HL-60 (cell line): ENCODE data around the gene PRPF18.

ENCODE experiments used
- GABPA ChIP-seq: IDR thresholded peaks from 2 replicates; pipeline ENCODE4 v1.6.1; 2012; ENCODE audit warnings: low read depth
- POLR2AphosphoS5 ChIP-seq: IDR thresholded peaks from 2 replicates; pipeline ENCODE4 v1.6.1; 2012; ENCODE audit warnings: low read depth
- TF ChIP-seq, protein P1 (sequence below): IDR thresholded peaks from one replicate; pipeline ENCODE4 v1.5.1; 2011; ENCODE audit warnings: low read length, control low read depth, inconsistent platforms; ENCODE audit not compliant: insufficient read depth
- TF ChIP-seq, protein P2 (sequence below): IDR thresholded peaks from 2 replicates; pipeline ENCODE4 v1.6.1; 2012; ENCODE audit warnings: low read depth; ENCODE audit not compliant: insufficient replicate concordance

DNA sequence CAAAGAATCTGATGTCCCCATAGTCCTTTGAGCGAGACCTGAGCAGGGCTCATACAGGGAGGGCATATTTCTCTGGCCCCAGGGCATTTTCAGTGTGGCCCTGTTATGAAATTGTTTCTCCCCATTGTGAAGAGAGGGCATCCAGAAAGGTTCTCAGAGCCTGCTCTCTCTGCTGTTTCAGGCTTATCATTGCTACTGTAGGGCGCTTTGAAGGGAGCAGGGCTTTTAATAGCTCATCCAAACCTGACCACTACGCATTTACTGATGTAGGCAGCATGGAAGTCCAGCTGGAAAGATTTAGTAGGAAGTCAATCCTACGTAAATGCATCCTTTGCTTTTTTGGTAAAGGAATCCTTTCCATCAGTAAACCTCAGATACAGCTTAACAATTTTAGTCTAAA is 68.1 kb downstream of the PRPF18 start:
- TF ChIP-seq, protein P1, sequence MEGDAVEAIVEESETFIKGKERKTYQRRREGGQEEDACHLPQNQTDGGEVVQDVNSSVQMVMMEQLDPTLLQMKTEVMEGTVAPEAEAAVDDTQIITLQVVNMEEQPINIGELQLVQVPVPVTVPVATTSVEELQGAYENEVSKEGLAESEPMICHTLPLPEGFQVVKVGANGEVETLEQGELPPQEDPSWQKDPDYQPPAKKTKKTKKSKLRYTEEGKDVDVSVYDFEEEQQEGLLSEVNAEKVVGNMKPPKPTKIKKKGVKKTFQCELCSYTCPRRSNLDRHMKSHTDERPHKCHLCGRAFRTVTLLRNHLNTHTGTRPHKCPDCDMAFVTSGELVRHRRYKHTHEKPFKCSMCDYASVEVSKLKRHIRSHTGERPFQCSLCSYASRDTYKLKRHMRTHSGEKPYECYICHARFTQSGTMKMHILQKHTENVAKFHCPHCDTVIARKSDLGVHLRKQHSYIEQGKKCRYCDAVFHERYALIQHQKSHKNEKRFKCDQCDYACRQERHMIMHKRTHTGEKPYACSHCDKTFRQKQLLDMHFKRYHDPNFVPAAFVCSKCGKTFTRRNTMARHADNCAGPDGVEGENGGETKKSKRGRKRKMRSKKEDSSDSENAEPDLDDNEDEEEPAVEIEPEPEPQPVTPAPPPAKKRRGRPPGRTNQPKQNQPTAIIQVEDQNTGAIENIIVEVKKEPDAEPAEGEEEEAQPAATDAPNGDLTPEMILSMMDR, result no peak
- TF ChIP-seq POLR2AphosphoS5, result no peak
- TF ChIP-seq, protein P2, sequence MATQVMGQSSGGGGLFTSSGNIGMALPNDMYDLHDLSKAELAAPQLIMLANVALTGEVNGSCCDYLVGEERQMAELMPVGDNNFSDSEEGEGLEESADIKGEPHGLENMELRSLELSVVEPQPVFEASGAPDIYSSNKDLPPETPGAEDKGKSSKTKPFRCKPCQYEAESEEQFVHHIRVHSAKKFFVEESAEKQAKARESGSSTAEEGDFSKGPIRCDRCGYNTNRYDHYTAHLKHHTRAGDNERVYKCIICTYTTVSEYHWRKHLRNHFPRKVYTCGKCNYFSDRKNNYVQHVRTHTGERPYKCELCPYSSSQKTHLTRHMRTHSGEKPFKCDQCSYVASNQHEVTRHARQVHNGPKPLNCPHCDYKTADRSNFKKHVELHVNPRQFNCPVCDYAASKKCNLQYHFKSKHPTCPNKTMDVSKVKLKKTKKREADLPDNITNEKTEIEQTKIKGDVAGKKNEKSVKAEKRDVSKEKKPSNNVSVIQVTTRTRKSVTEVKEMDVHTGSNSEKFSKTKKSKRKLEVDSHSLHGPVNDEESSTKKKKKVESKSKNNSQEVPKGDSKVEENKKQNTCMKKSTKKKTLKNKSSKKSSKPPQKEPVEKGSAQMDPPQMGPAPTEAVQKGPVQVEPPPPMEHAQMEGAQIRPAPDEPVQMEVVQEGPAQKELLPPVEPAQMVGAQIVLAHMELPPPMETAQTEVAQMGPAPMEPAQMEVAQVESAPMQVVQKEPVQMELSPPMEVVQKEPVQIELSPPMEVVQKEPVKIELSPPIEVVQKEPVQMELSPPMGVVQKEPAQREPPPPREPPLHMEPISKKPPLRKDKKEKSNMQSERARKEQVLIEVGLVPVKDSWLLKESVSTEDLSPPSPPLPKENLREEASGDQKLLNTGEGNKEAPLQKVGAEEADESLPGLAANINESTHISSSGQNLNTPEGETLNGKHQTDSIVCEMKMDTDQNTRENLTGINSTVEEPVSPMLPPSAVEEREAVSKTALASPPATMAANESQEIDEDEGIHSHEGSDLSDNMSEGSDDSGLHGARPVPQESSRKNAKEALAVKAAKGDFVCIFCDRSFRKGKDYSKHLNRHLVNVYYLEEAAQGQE, result no peak
- TF ChIP-seq GABPA, result no peak
